HL-60 (cell line): ENCODE data around the gene TBC1D22A.

Experiments used
- DNase-seq, 2 experiments: peaks; one replicate each; pipeline ENCODE4 v3.0.0-alpha.2; 2010 to 2020; ENCODE audit warnings: low read depth in 1 of 2, low spot score in 1 of 2
- H3K27ac ChIP-seq: fragments of 250-450 bp; sonication (Bioruptor Pico); replicated peaks from 2 replicates; pipeline ENCODE4 v1.5.1; 2020; ENCODE audit warnings: mild to moderate bottlenecking, moderate library complexity
- H3K27me3 ChIP-seq: fragments of 250-450 bp; sonication (Bioruptor Pico); 2 replicates; pipeline ENCODE4 v1.5.1; 2021; ENCODE audit warnings: mild to moderate bottlenecking, moderate library complexity; ENCODE audit not compliant: insufficient read depth, poor library complexity, severe bottlenecking
- H3K4me3 ChIP-seq: replicated peaks from 2 replicates; pipeline ENCODE4 v1.5.1; 2011; ENCODE audit warnings: mild to moderate bottlenecking, control low read depth, low read length; ENCODE audit not compliant: insufficient read depth
- CTCF ChIP-seq: IDR thresholded peaks from one replicate; pipeline ENCODE4 v1.5.1; 2011; ENCODE audit warnings: low read length, control low read depth, inconsistent platforms; ENCODE audit not compliant: insufficient read depth
- GABPA ChIP-seq: IDR thresholded peaks from 2 replicates; pipeline ENCODE4 v1.6.1; 2012; ENCODE audit warnings: low read depth
- POLR2AphosphoS5 ChIP-seq: IDR thresholded peaks from 2 replicates; pipeline ENCODE4 v1.6.1; 2012; ENCODE audit warnings: low read depth
- REST ChIP-seq: IDR thresholded peaks from 2 replicates; pipeline ENCODE4 v1.6.1; 2012; ENCODE audit warnings: low read depth; ENCODE audit not compliant: insufficient replicate concordance
- SPI1 ChIP-seq: IDR thresholded peaks from 2 replicates; pipeline ENCODE4 v1.6.1; 2012; ENCODE audit warnings: low read depth, mild to moderate bottlenecking, borderline replicate concordance

The TBC1D22A gene

GRCh38 chr22:46833228-46833627 is 70.8 kb downstream of the TBC1D22A start:
- DNase-seq: peak in 1 of 2 experiments; percentile 33
- TF ChIP-seq POLR2AphosphoS5 (no peak), CTCF (peak; percentile 23), REST (no peak)
- H3K27me3 ChIP-seq: no peaks in the 10 kb centered on the region
- no peak overlapping the region for H3K27ac ChIP-seq
- no peak overlapping the region for H3K4me3 ChIP-seq

- no peak overlapping the region for H3K27ac ChIP-seq
- H3K4me3 ChIP-seq: no peak overlapping the region
- no peak for DNase-seq
- TF ChIP-seq SPI1 (no peak), POLR2AphosphoS5 (no peak), REST (no peak), GABPA (no peak), CTCF (no peak)
- H3K27me3 ChIP-seq: no peaks in the 10 kb centered on the region
Observed at GRCh38 chr22:46834021-46834737, 71.7 kb downstream of the TBC1D22A start.

- TF ChIP-seq GABPA (no peak), CTCF (no peak), REST (no peak), POLR2AphosphoS5 (no peak), SPI1 (no peak)
- H3K4me3 ChIP-seq: no peak overlapping the region
- H3K27ac ChIP-seq: no peak overlapping the region
- H3K27me3 ChIP-seq: no peaks in the 10 kb centered on the region
- DNase-seq: no peak
Observed at GRCh38 chr22:46835288-46835687, 72.8 kb downstream of the TBC1D22A start.
